K562 (cell line): ENCODE results near the gene KLHL41. TPM values are rescaled to one million over a fixed set of nuclear protein-coding genes. Genes with fewer than 3 reads are reported as not detected.

Experiments used
- COPS2 ChIP-seq: fragments of 450-650 bp; conservative IDR thresholded peaks from 2 replicates; pipeline ENCODE4 v1.6.1; 2016; ENCODE audit warnings: mild to moderate bottlenecking, moderate library complexity
- DMBX1 ChIP-seq: fragments of 250-450 bp; sonication (Bioruptor Pico); IDR thresholded peaks from 2 replicates; pipeline ENCODE4 v1.8.0; 2022; ENCODE audit warnings: inconsistent platforms, mild to moderate bottlenecking, moderate library complexity, borderline replicate concordance
- KAT8 ChIP-seq: fragments of 450-650 bp; IDR thresholded peaks from 2 replicates; pipeline ENCODE4 v1.6.1; 2016; ENCODE audit warnings: low read depth, mild to moderate bottlenecking
- MEIS2 ChIP-seq: fragments of 450-650 bp; IDR thresholded peaks from 2 replicates; pipeline ENCODE4 v1.6.1; 2014; ENCODE audit warnings: mild to moderate bottlenecking; ENCODE audit not compliant: partially characterized antibody
- NR3C1 ChIP-seq: sonication (generic); formaldehyde crosslinking; IDR thresholded peaks from 2 replicates; pipeline ENCODE4 v1.8.1; 2022; ENCODE audit warnings: missing genetic modification reagents
- ZNF324 ChIP-seq: fragments of 250-450 bp; sonication (Bioruptor Pico); IDR thresholded peaks from 2 replicates; pipeline ENCODE4 v1.4.0; 2020; ENCODE audit warnings: mild to moderate bottlenecking
- polyA plus RNA-seq, 8 experiments: library from polyadenylated mRNA; depleted of rRNA in 4 of 8; stranded (reverse) in 5 of 8; unstranded in 3 of 8; fragments of >200 nt; fragmentation: Nextera tagmentation in 2 of 8; fragmentation: Illumina TruSeq in 1 of 8; extraction: Ambion mirVana in 2 of 8; extraction: Trizol in 1 of 8; gene quantifications; 2 replicates each; pipeline versions ENCODE4 v1.2.1 to v1.2.3, GENCODE V29; 2011 to 2014; ENCODE audit warnings: inconsistent platforms in 1 of 8, missing spikeins in 1 of 8
- total RNA-seq, 7 experiments: library from RNA; depleted of rRNA in 6 of 7; stranded (reverse); fragments of >200 nt in 6 of 7; fragmentation: Illumina TruSeq in 2 of 7; extraction: Trizol in 2 of 7; gene quantifications; 2 replicates each; pipeline versions ENCODE4 v1.2.1 to v1.2.3, GENCODE V29; 2011 to 2021; ENCODE audit warnings: low replicate concordance in 1 of 7
- TF ChIP-seq, protein P1 (sequence below): fragments of 450-650 bp; conservative IDR thresholded peaks from 2 replicates; pipeline ENCODE4 v1.6.1; 2016; ENCODE audit warnings: missing genetic modification characterization, low read depth, mild to moderate bottlenecking, control low read depth, missing compliant biosample characterization
- TF ChIP-seq, protein P2 (sequence below), 2 experiments: fragments of 450-650 bp; IDR thresholded peaks; 2 replicates each; pipeline ENCODE4 v1.6.1; 2016; ENCODE audit warnings: mild to moderate bottlenecking in 2 of 2, borderline replicate concordance in 1 of 2, low read depth in 1 of 2, moderate library complexity in 1 of 2
- TF ChIP-seq, protein P3 (sequence below), 2 experiments: fragments of 450-650 bp; IDR thresholded peaks; 2 replicates each; pipeline ENCODE4 v1.6.1; 2018; ENCODE audit warnings: mild to moderate bottlenecking in 2 of 2, low read depth in 1 of 2; ENCODE audit not compliant: partially characterized antibody in 2 of 2
- TF ChIP-seq, protein P4 (sequence below), 2 experiments: fragments of 450-650 bp; conservative IDR thresholded peaks; 2 replicates each; pipeline ENCODE4 v1.6.1; 2017; ENCODE audit warnings: mild to moderate bottlenecking in 2 of 2, moderate library complexity in 2 of 2

The KLHL41 gene
- total and polyA plus RNA-seq, 9 of the 15 experiments (the other 6 are each of a cell fraction or from before 2014, with no cell fraction given): 0.05 to 1.5 (median 0.09) TPM

DNA sequence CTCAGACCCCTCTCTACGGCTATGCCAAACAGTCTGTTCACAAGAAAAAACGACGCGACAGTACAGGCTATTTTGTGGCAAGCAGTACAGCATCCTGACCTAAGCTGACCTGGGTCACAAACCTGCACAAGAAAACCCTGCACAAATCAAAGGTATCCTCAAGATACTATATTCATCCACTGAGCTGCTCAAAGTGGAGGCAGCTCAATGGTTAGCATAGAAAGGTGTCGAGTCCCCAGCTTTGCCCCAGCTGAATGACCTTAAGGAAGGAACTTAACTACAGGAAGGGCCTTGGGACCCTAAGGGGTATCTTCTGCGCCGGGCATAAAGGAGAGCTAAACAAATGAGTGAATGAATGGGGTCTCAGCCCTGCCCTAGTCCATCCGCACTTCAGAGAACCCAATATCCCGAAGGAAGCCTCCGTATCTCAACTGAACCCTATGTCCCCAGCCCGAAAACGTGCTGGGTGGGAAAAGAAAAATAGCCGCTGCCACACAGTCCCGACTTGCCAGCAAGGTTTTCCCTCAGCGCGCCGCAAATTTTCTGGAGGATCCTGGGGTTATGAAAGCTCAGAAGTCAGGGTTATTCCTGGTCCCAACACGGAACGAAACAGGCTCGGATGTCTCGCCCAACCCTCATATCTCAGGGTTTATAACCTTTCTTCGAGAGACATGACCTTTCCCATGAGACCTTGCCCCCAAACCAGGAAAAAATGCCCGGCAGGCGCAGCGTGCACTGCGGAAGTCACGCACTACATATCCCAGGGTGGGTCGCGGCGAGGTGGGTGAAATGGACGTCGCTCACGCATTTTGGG, 63.9 kb downstream of the KLHL41 start, which contains the start of gene FASTKD1 (continued):
- TF ChIP-seq, protein P1, sequence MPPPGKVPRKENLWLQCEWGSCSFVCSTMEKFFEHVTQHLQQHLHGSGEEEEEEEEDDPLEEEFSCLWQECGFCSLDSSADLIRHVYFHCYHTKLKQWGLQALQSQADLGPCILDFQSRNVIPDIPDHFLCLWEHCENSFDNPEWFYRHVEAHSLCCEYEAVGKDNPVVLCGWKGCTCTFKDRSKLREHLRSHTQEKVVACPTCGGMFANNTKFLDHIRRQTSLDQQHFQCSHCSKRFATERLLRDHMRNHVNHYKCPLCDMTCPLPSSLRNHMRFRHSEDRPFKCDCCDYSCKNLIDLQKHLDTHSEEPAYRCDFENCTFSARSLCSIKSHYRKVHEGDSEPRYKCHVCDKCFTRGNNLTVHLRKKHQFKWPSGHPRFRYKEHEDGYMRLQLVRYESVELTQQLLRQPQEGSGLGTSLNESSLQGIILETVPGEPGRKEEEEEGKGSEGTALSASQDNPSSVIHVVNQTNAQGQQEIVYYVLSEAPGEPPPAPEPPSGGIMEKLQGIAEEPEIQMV (tag): no peak
- TF ChIP-seq, protein P2, sequence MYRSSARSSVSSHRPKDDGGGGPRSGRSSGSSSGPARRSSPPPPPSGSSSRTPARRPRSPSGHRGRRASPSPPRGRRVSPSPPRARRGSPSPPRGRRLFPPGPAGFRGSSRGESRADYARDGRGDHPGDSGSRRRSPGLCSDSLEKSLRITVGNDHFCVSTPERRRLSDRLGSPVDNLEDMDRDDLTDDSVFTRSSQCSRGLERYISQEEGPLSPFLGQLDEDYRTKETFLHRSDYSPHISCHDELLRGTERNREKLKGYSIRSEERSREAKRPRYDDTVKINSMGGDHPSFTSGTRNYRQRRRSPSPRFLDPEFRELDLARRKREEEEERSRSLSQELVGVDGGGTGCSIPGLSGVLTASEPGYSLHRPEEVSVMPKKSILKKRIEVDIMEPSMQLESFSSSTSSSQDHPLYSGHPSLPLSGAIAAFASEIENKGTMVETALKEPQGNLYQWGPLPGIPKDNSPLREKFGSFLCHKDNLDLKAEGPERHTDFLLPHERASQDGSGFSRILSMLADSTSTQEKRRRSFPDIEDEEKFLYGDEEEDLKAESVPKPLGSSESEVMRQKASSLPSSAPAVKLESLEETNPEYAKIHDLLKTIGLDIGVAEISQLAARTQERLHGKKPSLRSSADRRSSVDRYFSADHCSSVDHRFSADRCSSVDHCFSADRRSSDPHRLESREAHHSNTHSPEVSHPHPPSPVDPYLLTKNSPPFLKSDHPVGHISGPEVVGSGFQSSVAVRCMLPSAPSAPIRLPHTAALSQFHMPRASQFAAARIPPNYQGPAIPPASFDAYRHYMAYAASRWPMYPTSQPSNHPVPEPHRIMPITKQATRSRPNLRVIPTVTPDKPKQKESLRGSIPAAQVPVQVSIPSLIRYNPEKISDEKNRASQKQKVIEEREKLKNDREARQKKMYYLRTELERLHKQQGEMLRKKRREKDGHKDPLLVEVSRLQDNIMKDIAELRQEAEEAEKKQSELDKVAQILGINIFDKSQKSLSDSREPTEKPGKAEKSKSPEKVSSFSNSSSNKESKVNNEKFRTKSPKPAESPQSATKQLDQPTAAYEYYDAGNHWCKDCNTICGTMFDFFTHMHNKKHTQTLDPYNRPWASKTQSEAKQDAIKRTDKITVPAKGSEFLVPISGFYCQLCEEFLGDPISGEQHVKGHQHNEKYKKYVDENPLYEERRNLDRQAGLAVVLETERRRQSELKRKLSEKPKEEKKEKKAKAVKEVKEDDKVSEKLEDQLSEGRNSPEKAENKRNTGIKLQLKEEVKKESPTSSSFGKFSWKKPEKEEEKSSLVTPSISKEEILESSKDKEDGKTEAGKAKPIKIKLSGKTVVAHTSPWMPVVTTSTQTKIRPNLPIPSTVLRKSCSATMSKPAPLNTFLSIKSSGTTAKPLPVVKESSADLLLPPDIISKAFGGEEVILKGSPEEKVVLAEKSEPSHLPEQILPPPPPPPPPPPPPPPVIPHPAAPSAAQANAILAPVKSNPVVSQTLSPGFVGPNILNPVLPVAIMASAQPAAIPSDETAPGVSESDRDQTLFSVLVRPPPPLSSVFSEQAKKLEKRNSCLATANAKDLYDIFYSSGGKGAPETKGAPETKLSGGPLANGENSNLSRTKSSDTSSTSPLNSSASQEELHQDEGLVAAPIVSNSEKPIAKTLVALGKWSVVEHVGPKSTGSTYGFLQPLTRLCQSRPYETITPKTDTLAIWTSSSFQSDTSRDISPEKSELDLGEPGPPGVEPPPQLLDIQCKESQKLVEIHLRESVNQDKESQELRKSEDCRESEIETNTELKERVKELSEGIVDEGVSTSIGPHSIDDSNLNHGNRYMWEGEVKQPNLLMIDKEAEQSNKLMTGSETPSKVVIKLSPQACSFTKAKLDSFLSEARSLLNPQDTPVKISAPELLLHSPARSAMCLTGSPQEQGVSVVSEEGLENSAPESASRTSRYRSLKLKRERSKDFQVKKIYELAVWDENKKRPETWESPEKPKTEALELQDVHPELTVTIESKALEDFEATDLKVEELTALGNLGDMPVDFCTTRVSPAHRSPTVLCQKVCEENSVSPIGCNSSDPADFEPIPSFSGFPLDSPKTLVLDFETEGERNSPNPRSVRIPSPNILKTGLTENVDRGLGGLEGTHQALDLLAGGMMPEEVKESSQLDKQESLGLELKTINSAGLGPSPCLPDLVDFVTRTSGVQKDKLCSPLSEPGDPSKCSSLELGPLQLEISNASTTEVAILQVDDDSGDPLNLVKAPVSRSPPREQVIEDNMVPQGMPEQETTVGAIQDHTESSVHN (IDR thresholded peaks at IDR 0.05; ENCODE audit: borderline replicate concordance in 1 of 2, low read depth in 1 of 2): no peak
- TF ChIP-seq ZNF324 (no peak), MEIS2 (peak; percentile 27), KAT8 (no peak), NR3C1 (CRISPR knock-in tag) (no peak), COPS2 (no peak), DMBX1 (CRISPR knock-in tag) (no peak; the same call in 1 of the 2 replicates)
- TF ChIP-seq, protein P3, sequence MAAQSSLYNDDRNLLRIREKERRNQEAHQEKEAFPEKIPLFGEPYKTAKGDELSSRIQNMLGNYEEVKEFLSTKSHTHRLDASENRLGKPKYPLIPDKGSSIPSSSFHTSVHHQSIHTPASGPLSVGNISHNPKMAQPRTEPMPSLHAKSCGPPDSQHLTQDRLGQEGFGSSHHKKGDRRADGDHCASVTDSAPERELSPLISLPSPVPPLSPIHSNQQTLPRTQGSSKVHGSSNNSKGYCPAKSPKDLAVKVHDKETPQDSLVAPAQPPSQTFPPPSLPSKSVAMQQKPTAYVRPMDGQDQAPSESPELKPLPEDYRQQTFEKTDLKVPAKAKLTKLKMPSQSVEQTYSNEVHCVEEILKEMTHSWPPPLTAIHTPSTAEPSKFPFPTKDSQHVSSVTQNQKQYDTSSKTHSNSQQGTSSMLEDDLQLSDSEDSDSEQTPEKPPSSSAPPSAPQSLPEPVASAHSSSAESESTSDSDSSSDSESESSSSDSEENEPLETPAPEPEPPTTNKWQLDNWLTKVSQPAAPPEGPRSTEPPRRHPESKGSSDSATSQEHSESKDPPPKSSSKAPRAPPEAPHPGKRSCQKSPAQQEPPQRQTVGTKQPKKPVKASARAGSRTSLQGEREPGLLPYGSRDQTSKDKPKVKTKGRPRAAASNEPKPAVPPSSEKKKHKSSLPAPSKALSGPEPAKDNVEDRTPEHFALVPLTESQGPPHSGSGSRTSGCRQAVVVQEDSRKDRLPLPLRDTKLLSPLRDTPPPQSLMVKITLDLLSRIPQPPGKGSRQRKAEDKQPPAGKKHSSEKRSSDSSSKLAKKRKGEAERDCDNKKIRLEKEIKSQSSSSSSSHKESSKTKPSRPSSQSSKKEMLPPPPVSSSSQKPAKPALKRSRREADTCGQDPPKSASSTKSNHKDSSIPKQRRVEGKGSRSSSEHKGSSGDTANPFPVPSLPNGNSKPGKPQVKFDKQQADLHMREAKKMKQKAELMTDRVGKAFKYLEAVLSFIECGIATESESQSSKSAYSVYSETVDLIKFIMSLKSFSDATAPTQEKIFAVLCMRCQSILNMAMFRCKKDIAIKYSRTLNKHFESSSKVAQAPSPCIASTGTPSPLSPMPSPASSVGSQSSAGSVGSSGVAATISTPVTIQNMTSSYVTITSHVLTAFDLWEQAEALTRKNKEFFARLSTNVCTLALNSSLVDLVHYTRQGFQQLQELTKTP (IDR thresholded peaks at IDR 0.05; ENCODE audit: low read depth in 1 of 2, partially characterized antibody in 2 of 2): peak; percentile 34 to 99
- TF ChIP-seq, protein P4, sequence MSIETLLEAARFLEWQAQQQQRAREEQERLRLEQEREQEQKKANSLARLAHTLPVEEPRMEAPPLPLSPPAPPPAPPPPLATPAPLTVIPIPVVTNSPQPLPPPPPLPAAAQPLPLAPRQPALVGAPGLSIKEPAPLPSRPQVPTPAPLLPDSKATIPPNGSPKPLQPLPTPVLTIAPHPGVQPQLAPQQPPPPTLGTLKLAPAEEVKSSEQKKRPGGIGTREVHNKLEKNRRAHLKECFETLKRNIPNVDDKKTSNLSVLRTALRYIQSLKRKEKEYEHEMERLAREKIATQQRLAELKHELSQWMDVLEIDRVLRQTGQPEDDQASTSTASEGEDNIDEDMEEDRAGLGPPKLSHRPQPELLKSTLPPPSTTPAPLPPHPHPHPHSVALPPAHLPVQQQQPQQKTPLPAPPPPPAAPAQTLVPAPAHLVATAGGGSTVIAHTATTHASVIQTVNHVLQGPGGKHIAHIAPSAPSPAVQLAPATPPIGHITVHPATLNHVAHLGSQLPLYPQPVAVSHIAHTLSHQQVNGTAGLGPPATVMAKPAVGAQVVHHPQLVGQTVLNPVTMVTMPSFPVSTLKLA (conservative IDR thresholded peaks at IDR 0.05): peak; percentile 95 to 97
